PC-9 (cell line): ENCODE data around the gene C10orf67. TPM values are rescaled to one million over a fixed set of nuclear protein-coding genes. Genes with fewer than 3 reads are reported as not detected.

Experiments used
- BruUV-seq: library from RNA; stranded (reverse); fragments of 400-500 nt; replicated peaks from 2 replicates; lab custom pipeline; 2021; lab: Mats Ljungman, UMichigan
- CTCF ChIA-PET: fragments of 300-600 bp; sonication (Branson Sonifier 250); formaldehyde crosslinking; loops from one replicate; lab custom pipeline; 2022; ENCODE audit warnings: antibody characterized with exemption; lab: Charles Lee
- POLR2A ChIA-PET: fragments of 300-600 bp; sonication (Branson Sonifier 250); formaldehyde crosslinking; loops from one replicate; lab custom pipeline; 2022; ENCODE audit warnings: antibody characterized with exemption; ENCODE audit not compliant: unreplicated experiment; lab: Charles Lee
- DNase-seq, 2 experiments: peaks; one replicate each; pipeline versions ENCODE4 v3.0.0 to v3.0.0-alpha.2; 2015 to 2022; ENCODE audit warnings: mixed read lengths in 1 of 2
- H2AFZ ChIP-seq: fragments of 200-600 bp; sonication (generic); 2 replicates; pipeline ENCODE4 v1.8.1; 2017; ENCODE audit warnings: antibody characterized with exemption
- H3F3A ChIP-seq: fragments of 200-600 bp; sonication (generic); 2 replicates; pipeline ENCODE4 v1.8.1; 2017; ENCODE audit warnings: antibody characterized with exemption, mild to moderate bottlenecking, low read depth; ENCODE audit not compliant: insufficient read depth
- H3K27ac ChIP-seq: fragments of 200-600 bp; sonication (generic); 2 replicates; pipeline ENCODE4 v1.6.1; 2016; ENCODE audit warnings: mixed run types
- H3K27me3 ChIP-seq: fragments of 200-600 bp; sonication (generic); 2 replicates; pipeline ENCODE4 v1.6.1; 2016; ENCODE audit warnings: low read depth, mixed run types; ENCODE audit not compliant: insufficient read depth
- H3K36me3 ChIP-seq: fragments of 200-600 bp; sonication (generic); 2 replicates; pipeline ENCODE4 v1.6.1; 2016; ENCODE audit warnings: low read depth, mixed run types
- H3K4me1 ChIP-seq: fragments of 200-600 bp; sonication (generic); replicated peaks from 2 replicates; pipeline ENCODE4 v1.6.1; 2016; ENCODE audit warnings: mixed run types; ENCODE audit not compliant: insufficient read depth
- H3K4me2 ChIP-seq: fragments of 200-600 bp; sonication (generic); 2 replicates; pipeline ENCODE4 v1.6.1; 2017; ENCODE audit warnings: mixed run types
- H3K4me3 ChIP-seq: fragments of 200-600 bp; sonication (generic); 2 replicates; pipeline ENCODE4 v1.6.1; 2016; ENCODE audit warnings: mixed run types
- H3K79me2 ChIP-seq: fragments of 200-600 bp; sonication (generic); 2 replicates; pipeline ENCODE4 v1.6.1; 2017; ENCODE audit warnings: low read depth, mixed run types
- H3K9me2 ChIP-seq: fragments of 200-600 bp; sonication (generic); 2 replicates; pipeline ENCODE4 v1.8.1; 2017; ENCODE audit warnings: mild to moderate bottlenecking; ENCODE audit not compliant: insufficient read depth
- H3K9me3 ChIP-seq: fragments of 200-600 bp; sonication (generic); 2 replicates; pipeline ENCODE4 v1.8.1; 2016; ENCODE audit warnings: low read depth; ENCODE audit not compliant: insufficient read depth
- H4K20me1 ChIP-seq: fragments of 200-600 bp; sonication (generic); 2 replicates; pipeline ENCODE4 v1.8.1; 2017; ENCODE audit not compliant: insufficient read depth
- EZH2 ChIP-seq: fragments of 200-600 bp; sonication (generic); IDR thresholded peaks from 2 replicates; pipeline ENCODE4 v1.8.0; 2017; ENCODE audit warnings: antibody characterized with exemption, low read depth
- intact Hi-C: fragments of 100-400 bp; cut with micrococcal nuclease; formaldehyde crosslinking; loops from one replicate; pipeline ENCODE4 v1.10.0; 2022; ENCODE audit not compliant: unreplicated experiment
- total RNA-seq: library from RNA; stranded (reverse); gene quantifications from 2 replicates; pipeline ENCODE4 v1.2.3, GENCODE V29; 2021
- TF ChIP-seq, protein P1 (sequence below): fragments of 200-600 bp; sonication (generic); conservative IDR thresholded peaks from 2 replicates; pipeline ENCODE4 v1.6.1; 2017; ENCODE audit warnings: mixed run types, antibody characterized with exemption, mild to moderate bottlenecking, moderate library complexity

Gene C10orf67
- total RNA-seq, 1 experiment from 2014 or later, result 1.2 TPM

- Histone ChIP-seq H3K4me2 (no peak overlapping the region), H3K27me3 (no peaks in the 10 kb centered on the region), H3K9me3 (no peaks in the 10 kb centered on the region), H3K79me2 (no peaks in the 10 kb centered on the region), H3K9me2 (no peaks in the 10 kb centered on the region), H3K27ac (peak overlapping the region; percentile 51; the same call in 1 of the 2 replicates), H3K36me3 (no peaks in the 10 kb centered on the region), H2AFZ (no peak overlapping the region), H3K4me1 (peaks cover 7% of the 10 kb centered on the region), H4K20me1 (no peaks in the 10 kb centered on the region), H3F3A (peaks cover 9% of the 10 kb centered on the region), H3K4me3 (no peak overlapping the region)
- intact Hi-C loops, result no loop called here
- no TSS peak for BruUV-seq
- DNase-seq, result peak in 1 of 2 experiments; percentile 76
- ChIA-PET CTCF (interaction anchor here (0.6 kb wide), 1 partner anchor 166 kb away, joined by 6 read pairs; no protein-coding TSS in a partner anchor), POLR2A (interaction anchor here (0.6 kb wide), 1 partner anchor 181 kb away, joined by 4 read pairs; no protein-coding TSS in a partner anchor)
- no peak for TF ChIP-seq EZH2
- TF ChIP-seq, protein P1, sequence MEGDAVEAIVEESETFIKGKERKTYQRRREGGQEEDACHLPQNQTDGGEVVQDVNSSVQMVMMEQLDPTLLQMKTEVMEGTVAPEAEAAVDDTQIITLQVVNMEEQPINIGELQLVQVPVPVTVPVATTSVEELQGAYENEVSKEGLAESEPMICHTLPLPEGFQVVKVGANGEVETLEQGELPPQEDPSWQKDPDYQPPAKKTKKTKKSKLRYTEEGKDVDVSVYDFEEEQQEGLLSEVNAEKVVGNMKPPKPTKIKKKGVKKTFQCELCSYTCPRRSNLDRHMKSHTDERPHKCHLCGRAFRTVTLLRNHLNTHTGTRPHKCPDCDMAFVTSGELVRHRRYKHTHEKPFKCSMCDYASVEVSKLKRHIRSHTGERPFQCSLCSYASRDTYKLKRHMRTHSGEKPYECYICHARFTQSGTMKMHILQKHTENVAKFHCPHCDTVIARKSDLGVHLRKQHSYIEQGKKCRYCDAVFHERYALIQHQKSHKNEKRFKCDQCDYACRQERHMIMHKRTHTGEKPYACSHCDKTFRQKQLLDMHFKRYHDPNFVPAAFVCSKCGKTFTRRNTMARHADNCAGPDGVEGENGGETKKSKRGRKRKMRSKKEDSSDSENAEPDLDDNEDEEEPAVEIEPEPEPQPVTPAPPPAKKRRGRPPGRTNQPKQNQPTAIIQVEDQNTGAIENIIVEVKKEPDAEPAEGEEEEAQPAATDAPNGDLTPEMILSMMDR, result no peak
These were observed 12.9 kb downstream of the C10orf67 start for GRCh38 chr10:23331567-23332301.

DNA sequence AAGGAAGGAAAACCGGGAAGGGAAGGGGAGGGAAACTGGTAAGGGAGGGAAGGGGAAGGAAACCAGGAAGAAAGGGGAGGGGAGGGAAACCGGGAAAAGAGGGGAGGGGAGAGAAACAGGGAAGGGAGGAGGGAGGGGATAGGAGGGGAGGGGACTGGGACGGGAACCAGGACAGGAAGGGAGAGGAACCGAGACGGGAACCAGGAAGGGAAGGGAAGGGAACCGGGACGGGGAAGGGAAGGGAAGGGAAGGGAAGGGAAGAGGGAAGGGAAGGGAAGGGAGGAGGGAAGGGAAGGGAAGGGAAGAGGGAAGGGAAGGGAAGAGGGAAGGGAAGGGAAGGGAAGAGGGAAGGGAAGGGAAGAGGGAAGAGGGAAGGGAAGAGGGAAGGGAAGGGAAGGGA, 13.6 kb downstream of the C10orf67 start:
- peaks cover 9% of the 10 kb centered on the region for H3F3A ChIP-seq
- H3K9me2 ChIP-seq, result no peaks in the 10 kb centered on the region
- intact Hi-C loops, result no loop called here
- no peak overlapping the region for H3K4me2 ChIP-seq
- no TSS peak for BruUV-seq
- H3K79me2 ChIP-seq, result no peaks in the 10 kb centered on the region
- no peaks in the 10 kb centered on the region for H3K27me3 ChIP-seq
- no peak for DNase-seq
- H3K36me3 ChIP-seq, result no peaks in the 10 kb centered on the region
- no peak overlapping the region for H3K4me3 ChIP-seq
- H3K9me3 ChIP-seq, result no peaks in the 10 kb centered on the region
- H3K4me1 ChIP-seq, result peaks cover 7% of the 10 kb centered on the region
- CTCF ChIA-PET, result no interaction called here
- TF ChIP-seq EZH2, result no peak
- TF ChIP-seq, protein P1, result no peak
- POLR2A ChIA-PET, result no interaction called here
- H2AFZ ChIP-seq, result no peak overlapping the region
- H4K20me1 ChIP-seq, result no peaks in the 10 kb centered on the region
- no peak overlapping the region for H3K27ac ChIP-seq

GRCh38 chr10:23326544-23327307, 17.9 kb downstream of the C10orf67 start:
- ChIA-PET POLR2A (interaction anchor here (0.6 kb wide), 1 partner anchor 13 kb away, joined by 3 read pairs; no protein-coding TSS in a partner anchor), CTCF (no interaction called here)
- H3K9me3 ChIP-seq, result no peaks in the 10 kb centered on the region
- no peaks in the 10 kb centered on the region for H3K4me1 ChIP-seq
- H3K9me2 ChIP-seq, result no peaks in the 10 kb centered on the region
- peaks cover 2% of the 10 kb centered on the region; the same call in 1 of the 2 replicates for H3F3A ChIP-seq
- H3K4me2 ChIP-seq, result no peak overlapping the region
- no TSS peak for BruUV-seq
- no peaks in the 10 kb centered on the region for H3K36me3 ChIP-seq
- no peaks in the 10 kb centered on the region for H3K79me2 ChIP-seq
- TF ChIP-seq EZH2, result no peak
- TF ChIP-seq, protein P1, result no peak
- H2AFZ ChIP-seq, result no peak overlapping the region
- H3K4me3 ChIP-seq, result no peak overlapping the region
- intact Hi-C loops, result no loop called here
- H3K27me3 ChIP-seq, result no peaks in the 10 kb centered on the region
- H3K27ac ChIP-seq, result no peak overlapping the region
- no peak for DNase-seq
- no peaks in the 10 kb centered on the region for H4K20me1 ChIP-seq
